KMS-11 (cell line): ENCODE measurements around the gene SPATA33.
"Not testable (repeated sequence)": the region's sequence is repeated elsewhere in the genome, so short reads cannot be mapped to it uniquely, and the experiment has no call there.

ENCODE experiments used
- H2AFZ ChIP-seq: fragments of 200-600 bp; sonication (generic); 2 replicates; pipeline ENCODE4 v1.6.1; 2016; ENCODE audit warnings: antibody characterized with exemption, mixed run types, low read depth
- H3K27ac ChIP-seq: fragments of 200-600 bp; sonication (generic); 2 replicates; pipeline ENCODE4 v1.6.1; 2016; ENCODE audit warnings: mild to moderate bottlenecking, mixed run types
- H3K27me3 ChIP-seq: fragments of 200-600 bp; sonication (generic); 2 replicates; pipeline ENCODE4 v1.6.1; 2017; ENCODE audit warnings: mild to moderate bottlenecking, low read depth, mixed run types, moderate library complexity; ENCODE audit not compliant: insufficient read depth
- H3K36me3 ChIP-seq: fragments of 200-600 bp; sonication (generic); 2 replicates; pipeline ENCODE4 v1.6.1; 2017; ENCODE audit warnings: mild to moderate bottlenecking, mixed run types; ENCODE audit not compliant: insufficient read depth
- H3K4me1 ChIP-seq: fragments of 200-600 bp; sonication (generic); 2 replicates; pipeline ENCODE4 v1.6.1; 2016; ENCODE audit warnings: mild to moderate bottlenecking, low read depth, mixed run types; ENCODE audit not compliant: poor library complexity, severe bottlenecking
- H3K4me2 ChIP-seq: fragments of 200-600 bp; sonication (generic); 2 replicates; pipeline ENCODE4 v1.7.0; 2016; ENCODE audit warnings: mild to moderate bottlenecking, mixed run types
- H3K4me3 ChIP-seq: fragments of 200-600 bp; sonication (generic); IDR thresholded peaks from 2 replicates; pipeline ENCODE4 v1.6.1; 2017; ENCODE audit warnings: low read depth, low read length, mixed read lengths; ENCODE audit not compliant: insufficient read depth
- H3K79me2 ChIP-seq: fragments of 200-600 bp; sonication (generic); 2 replicates; pipeline ENCODE4 v1.6.1; 2016; ENCODE audit warnings: low read depth, mixed run types; ENCODE audit not compliant: insufficient read depth
- H3K9ac ChIP-seq: fragments of 200-600 bp; sonication (generic); 2 replicates; pipeline ENCODE4 v1.6.1; 2016; ENCODE audit warnings: mild to moderate bottlenecking, mixed run types
- H4K20me1 ChIP-seq: fragments of 200-600 bp; sonication (generic); 2 replicates; pipeline ENCODE4 v1.6.1; 2016; ENCODE audit warnings: mild to moderate bottlenecking, mixed run types; ENCODE audit not compliant: insufficient read depth
- CTCF ChIP-seq: fragments of 200-600 bp; sonication (generic); conservative IDR thresholded peaks from 2 replicates; pipeline ENCODE4 v1.6.1; 2017; ENCODE audit warnings: low read depth, mild to moderate bottlenecking, antibody characterized with exemption, low read length, moderate library complexity, mixed read lengths

SPATA33 gene

DNA sequence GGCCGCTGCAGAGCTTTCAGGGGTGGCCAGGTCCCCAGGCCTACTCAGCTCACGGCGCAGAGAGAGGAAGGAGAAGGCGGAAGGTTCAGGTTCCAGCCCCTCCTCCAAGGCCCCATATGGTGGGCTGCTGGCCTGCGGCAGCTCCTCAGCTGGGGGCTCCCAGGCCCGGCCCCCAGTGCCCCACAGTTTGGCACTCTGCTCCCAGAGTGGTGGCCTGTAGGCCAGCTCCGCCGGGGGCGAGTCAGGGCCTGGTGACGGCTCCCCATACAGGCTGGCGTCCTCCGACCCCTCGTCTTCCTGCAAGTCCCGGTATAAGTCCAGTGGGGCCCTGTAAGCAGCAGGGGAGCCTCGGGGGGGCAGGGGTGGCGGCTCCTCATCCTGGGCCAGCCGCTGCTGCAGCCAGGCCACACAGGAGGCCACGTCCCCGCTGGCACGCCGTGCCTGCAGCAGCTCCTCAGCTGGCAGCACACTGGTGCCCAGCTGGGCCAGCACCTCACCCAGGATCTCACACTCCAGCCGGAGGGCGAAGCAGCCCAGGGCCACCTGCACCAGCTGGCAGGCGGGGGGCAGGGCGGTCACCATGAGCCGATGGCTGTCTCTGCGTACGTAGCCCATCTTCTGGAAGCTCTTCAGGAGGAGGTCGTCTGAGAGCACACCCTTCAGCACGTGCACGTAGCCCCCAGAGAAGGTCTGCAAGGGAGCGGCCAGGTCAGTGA is 40.1 kb downstream of the SPATA33 start:
- no peaks in the 10 kb centered on the region for H3K27me3 ChIP-seq
- H3K4me3 ChIP-seq = no peak overlapping the region
- no peaks in the 10 kb centered on the region for H3K79me2 ChIP-seq
- no peak overlapping the region for H3K4me2 ChIP-seq
- H3K36me3 ChIP-seq = no peaks in the 10 kb centered on the region
- H3K4me1 ChIP-seq = peaks cover 31% of the 10 kb centered on the region
- H2AFZ ChIP-seq = no peak overlapping the region
- H3K9ac ChIP-seq = no peak overlapping the region
- no peak overlapping the region for H3K27ac ChIP-seq
- H4K20me1 ChIP-seq = no peaks in the 10 kb centered on the region
- TF ChIP-seq CTCF = no peak

DNA sequence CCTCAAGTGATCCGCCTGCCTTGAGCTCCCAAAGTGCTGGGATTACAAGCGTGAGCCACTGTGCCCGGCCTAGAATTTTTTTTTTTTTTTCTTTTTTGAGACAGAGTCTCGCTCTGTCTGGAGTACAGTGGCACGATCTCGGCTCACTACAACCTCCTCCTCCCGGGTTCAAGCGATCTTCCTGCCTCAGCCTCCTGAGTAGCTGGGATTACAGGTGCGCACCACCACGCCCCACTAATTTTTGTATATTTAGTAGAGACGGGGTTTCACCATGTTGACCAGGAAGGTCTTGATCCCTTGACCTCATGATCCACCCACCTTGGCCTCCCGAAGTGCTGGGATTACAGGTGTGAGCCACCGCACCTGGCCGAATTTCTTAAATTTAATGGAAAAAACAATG is 41.1 kb downstream of the SPATA33 start:
- not testable (repeated sequence) for H3K9ac ChIP-seq, H3K4me2 ChIP-seq

DNA sequence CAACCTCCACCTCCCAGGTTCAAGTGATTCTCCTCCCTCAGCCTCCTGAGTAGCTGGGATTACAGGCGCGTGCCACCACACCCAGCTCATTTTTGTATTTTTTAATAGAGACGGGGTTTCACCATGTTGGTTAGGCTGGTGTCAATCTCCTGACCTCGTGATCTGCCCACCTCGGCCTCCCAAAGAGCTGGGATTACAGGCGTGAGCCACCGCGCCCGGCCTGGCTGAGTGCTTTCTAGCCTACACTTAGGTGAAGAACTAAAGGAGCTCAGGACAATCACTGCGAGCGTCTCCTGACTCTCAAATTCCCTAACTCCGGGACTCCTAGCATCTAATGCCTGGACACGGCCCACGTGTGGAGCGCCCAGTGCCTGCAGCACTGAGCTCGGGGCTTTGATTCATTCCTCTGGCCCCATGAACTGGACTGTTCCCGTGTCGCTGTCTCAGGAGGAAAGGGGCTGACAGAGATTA is 42.0 kb downstream of the SPATA33 start:
- not testable (repeated sequence) for H3K79me2 ChIP-seq, H3K4me3 ChIP-seq, H4K20me1 ChIP-seq, H3K27me3 ChIP-seq, H3K36me3 ChIP-seq, H3K27ac ChIP-seq, H3K9ac ChIP-seq
- peak overlapping the region; percentile 36; the same call in 1 of the 2 replicates for H2AFZ ChIP-seq
- peaks cover 31% of the 10 kb centered on the region for H3K4me1 ChIP-seq
- peak overlapping the region; percentile 85; the same call in 1 of the 2 replicates for H3K4me2 ChIP-seq

More for the DNA sequence above, 41.1 kb downstream of the SPATA33 start:
- not testable (repeated sequence) for H3K27ac ChIP-seq, H3K4me3 ChIP-seq, H3K79me2 ChIP-seq, H2AFZ ChIP-seq, H3K36me3 ChIP-seq, H4K20me1 ChIP-seq, H3K27me3 ChIP-seq
- H3K4me1 ChIP-seq = peaks cover 31% of the 10 kb centered on the region

DNA sequence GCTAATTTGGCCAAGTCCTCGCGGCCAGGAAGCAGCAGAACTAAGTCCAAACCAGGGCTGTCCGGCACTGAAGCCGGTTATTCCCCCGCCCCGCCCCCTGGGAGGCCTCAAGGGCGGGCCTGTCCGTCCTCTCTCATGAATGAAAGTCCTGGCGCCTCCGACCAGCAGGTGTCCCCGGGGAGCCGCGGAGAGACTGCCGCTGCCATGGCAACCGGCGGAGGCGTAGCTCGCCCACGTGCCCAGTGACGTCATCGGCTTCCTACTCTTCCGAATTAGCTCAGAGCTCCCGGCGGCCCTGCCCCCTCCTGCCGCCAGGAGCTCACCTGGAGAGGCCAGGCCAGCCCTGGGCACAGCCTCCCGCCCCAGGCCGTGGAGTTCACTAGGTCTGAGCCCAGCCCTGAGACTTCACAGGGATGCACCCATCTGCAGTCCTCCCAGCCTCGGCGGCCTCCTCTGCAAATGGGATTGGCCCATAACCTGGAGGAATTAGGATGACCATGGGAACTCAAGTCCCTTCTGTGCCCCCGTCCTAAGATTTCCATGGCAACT is 42.5 kb downstream of the SPATA33 start:
- Histone ChIP-seq H3K27ac (peak overlapping the region; percentile 68), H3K4me3 (no peak overlapping the region), H3K79me2 (no peaks in the 10 kb centered on the region), H3K27me3 (no peaks in the 10 kb centered on the region), H3K9ac (peak overlapping the region; percentile 64), H2AFZ (peak overlapping the region; percentile 56), H3K4me2 (peak overlapping the region; percentile 85), H4K20me1 (no peaks in the 10 kb centered on the region), H3K36me3 (no peaks in the 10 kb centered on the region), H3K4me1 (peaks cover 31% of the 10 kb centered on the region)
- peak; percentile 65 for TF ChIP-seq CTCF

DNA sequence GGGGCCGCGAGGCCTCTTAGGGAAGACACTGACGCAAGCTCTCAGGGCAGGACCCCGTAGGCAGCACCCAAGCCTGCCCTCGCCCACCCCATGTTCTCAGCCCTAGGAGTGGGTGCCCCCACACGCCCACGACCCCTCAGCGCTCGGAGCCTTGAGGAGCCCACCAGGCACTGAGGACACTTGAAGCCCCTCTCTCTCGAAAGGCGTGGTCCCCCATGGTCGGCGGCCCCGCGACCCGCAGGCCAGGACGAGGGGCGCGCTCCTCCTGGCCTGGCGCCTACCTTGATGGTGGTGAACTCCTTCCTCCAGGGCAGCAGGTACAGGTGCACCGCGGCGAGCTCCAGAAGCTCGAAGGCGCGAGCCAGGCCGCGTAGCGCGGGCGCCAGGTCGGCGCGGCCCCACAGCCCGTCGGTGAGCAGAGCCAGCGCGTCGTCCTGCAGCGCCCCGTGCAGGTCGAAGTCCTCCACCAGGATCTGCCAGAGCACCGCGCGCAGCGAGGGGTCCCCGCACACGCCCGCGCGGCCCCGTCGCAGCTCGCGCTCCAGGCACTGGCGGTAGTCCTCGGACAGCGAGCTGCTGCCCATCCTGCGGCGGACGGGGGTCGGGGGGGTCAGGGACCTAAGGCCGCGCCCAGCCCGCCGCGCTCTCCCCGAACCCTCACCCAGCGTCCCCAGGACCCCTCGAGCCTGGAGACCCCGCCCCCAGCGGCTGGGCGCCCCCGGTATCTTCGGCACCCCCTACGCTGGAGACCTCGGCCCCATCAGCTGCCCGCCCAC is 43.2 kb downstream of the SPATA33 start:
- no peak overlapping the region for H3K4me3 ChIP-seq
- 0 out of 2 replicates have a peak, but pooled peaks have one; percentile 19 for TF ChIP-seq CTCF
- peak overlapping the region; percentile 56 for H2AFZ ChIP-seq
- H3K4me1 ChIP-seq = peaks cover 33% of the 10 kb centered on the region
- no peaks in the 10 kb centered on the region for H3K79me2 ChIP-seq
- H3K36me3 ChIP-seq = no peaks in the 10 kb centered on the region
- peak overlapping the region; percentile 85 for H3K4me2 ChIP-seq
- no peaks in the 10 kb centered on the region for H3K27me3 ChIP-seq
- H3K9ac ChIP-seq = peak overlapping the region; percentile 64
- peak overlapping the region; percentile 68 for H3K27ac ChIP-seq
- no peaks in the 10 kb centered on the region for H4K20me1 ChIP-seq
